GM10847 (cell line): ENCODE measurements around the gene GPSM3.

Experiments used
- POLR2A ChIP-seq: IDR thresholded peaks from 2 replicates; pipeline ENCODE4 v1.6.1; 2011; ENCODE audit not compliant: insufficient read length; ENCODE audit errors: extremely low read depth

The GPSM3 gene

DNA sequence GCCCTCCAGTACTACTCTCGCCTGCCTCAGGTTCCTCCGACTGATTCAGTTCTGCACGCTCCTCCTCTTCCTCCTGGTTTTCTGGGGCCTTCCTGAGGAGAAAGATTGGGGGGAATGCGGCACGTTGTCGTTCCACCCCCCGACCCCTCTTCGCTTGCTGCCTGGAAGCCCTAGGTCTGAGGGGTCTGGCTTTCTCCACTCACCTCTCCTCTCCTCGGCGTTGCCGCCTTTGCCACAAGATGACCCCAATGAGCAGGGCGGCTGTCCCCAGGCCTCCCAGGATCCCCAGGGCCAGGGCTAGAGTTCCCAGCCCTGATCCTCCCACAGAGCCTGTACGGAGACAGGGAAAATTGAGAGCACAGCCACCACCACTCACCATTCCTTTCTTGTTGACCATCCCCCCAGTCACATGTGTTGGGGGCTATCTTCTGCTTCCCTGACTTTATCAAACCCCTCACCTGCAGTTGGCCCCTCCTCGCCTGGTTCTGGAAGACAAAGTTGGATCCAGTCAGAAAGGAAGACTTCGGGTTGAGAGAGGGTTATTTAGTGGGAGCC, 11.2 kb downstream of the GPSM3 start:
- no peak for TF ChIP-seq POLR2A

DNA sequence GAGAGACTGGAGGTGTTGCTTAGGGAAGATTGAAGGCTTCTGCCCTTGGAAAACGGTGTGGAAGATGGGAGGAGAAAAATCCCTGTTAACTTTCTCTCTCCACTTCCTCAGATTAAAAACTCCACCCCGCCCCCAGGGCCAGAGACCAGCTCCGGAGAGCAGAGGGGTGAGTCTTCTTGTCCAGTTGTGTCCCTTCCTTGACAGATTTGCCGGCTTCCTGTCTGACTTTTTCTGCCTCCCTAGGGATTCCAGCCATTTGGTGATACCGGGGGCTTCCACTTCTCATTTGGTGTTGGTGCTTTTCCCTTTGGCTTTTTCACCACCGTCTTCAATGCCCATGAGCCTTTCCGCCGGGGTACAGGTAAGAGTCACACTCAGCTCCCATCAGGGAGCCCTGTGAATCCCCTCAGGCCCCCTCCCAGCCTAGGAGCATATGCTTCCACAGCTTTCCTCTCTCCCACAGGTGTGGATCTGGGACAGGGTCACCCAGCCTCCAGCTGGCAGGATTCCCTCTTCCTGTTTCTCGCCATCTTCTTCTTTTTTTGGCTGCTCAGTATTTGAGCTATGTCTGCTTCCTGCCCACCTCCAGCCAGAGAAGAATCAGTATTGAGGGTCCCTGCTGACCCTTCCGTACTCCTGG, 12.6 kb downstream of the GPSM3 start:
- no peak for TF ChIP-seq POLR2A

DNA sequence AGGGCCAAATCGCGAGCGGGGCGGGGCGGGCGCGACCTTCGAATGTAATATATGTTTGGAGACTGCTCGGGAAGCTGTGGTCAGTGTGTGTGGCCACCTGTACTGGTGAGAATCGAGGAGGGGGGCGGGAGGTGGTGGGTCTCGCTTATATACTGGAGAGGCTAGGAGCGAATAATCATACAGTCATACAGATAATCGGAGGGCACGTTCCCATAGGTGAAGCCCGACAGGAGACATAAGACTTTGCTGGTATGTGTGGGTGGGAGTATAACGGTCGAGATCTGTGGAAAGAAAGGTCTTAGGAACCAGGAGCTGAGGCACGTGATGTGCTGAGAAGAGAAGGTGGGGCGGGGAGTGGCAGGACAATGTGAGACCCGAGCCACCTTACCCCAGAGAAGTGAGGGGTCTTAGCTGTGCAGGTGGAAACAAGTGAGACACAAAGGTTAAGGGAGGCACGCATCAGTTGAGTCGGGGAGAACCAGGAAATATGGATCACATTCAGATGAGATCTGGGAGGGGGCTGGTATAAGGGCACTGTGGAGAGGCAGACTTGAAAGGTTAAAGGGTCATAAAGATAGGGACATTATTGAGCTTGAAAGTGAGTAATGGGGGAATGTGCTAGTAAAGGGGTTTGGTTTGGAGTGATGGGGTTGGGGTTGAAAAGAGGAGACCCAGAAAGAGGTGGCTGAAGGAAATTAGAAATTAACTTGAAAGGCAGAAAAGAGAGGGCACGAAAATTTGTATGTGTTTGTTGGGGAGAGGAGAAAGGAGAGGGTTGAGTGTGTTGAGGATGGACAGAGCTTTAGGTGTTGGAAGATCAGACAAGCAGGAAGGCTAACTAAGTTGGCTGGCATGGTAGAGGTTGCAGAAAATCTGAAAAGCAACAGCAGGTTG, 13.6 kb downstream of the GPSM3 start:
- no peak for TF ChIP-seq POLR2A

DNA sequence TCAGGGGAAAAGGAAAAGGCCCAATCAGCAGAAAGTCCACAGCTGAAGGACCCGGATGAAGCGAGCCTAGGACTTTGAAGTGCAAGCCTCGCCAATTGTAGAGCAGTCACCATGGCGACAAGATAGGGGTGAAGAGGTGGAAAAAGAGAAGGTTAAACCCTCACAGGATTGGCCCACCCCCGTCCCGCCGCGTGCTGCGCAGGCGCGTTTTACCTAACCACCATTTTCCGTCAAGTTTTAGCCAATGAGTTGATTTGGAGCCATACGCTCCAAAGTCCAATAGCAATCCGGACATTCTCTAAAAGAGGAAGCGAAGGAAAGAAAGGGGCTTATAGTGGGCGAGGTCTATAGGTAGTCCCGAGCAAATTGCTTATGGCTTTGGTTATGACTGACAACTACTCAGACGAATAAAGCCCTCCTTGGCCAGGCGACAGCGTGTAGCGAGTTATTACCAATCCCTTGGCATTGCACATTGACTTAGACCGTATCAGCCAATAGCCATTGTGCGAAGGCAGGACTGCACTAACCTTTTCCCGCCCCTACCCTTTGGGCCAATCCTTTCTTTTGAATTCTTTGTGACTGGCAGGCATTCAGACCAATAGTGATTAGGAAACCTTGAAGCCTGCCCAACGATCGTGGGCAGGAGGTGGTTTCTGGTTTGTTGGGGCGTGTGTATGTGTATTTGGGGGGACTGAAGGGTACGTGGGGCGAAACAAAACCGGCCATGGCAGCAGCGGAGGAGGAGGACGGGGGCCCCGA, 14.5 kb downstream of the GPSM3 start, which contains the start of gene RNF5:
Gene RNF5, plus strand, starts transcription at position 618 of the 759 bp plus-strand sequence. Its CDS starts 107 bp downstream, at position 725.
- TF ChIP-seq POLR2A = peak; percentile 1

DNA sequence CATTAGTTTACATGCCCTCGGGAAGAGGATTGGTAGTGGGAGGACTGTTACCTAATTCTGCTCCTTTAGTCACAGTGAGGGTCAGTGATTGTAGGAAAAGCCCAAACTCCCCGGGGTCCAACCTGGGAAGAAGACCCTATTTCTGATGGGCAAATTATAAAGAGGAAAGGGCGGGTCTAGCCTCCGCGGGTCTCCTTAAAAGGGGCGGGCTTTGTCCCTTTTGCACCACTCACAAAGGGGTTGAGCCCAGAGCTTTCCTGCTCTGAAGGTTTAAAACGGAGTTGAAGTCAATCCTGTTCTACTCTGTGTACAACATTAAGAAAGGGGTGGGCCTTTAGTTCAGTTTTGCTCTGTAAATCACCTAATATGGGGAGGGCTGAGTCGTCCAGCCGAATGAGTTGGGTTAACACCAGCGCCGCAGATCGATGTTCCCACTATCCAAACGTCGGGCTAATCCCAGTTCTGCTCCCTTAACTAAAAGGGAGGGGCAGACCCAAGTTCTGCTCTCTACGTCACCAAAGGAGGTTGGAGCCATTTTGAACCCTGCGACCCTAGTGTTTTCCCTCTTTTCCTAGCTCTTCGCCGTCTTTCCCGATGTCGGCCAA, 15.2 kb downstream of the GPSM3 start:
- peak; percentile 1 for TF ChIP-seq POLR2A

DNA sequence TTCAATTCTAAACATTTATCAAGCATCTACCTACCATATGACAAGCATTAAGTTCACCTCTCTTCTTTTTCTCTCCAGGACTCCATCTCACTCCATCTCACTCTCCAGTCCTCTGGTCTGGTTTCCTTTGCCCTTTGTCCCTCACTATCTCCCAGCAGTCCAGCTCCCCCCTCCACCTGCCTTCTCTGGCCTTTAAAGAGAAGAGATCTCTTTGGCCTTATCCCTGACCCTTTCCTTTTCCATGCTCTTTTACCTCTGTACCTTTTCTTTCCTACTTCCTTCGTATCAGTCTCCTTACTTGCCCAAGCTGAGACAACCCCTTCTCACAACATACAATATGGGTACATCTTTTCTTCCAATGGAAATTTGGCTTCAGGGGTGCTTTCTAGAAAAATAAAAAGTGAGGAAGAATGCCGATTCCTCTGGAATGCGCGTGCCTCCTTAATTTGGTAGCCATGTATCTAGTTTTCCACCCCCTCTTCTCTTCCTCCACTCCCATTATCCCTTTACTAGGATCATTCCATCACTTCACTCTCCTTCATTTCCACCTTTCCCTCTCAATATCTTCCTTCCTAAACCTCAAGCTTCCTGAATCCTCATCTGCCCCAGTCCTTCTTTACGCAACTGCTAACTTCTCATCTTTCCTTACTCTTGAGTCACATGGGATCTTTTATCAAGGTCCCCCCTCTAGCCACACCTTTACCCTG, 15.8 kb downstream of the GPSM3 start:
- TF ChIP-seq POLR2A = no peak

DNA sequence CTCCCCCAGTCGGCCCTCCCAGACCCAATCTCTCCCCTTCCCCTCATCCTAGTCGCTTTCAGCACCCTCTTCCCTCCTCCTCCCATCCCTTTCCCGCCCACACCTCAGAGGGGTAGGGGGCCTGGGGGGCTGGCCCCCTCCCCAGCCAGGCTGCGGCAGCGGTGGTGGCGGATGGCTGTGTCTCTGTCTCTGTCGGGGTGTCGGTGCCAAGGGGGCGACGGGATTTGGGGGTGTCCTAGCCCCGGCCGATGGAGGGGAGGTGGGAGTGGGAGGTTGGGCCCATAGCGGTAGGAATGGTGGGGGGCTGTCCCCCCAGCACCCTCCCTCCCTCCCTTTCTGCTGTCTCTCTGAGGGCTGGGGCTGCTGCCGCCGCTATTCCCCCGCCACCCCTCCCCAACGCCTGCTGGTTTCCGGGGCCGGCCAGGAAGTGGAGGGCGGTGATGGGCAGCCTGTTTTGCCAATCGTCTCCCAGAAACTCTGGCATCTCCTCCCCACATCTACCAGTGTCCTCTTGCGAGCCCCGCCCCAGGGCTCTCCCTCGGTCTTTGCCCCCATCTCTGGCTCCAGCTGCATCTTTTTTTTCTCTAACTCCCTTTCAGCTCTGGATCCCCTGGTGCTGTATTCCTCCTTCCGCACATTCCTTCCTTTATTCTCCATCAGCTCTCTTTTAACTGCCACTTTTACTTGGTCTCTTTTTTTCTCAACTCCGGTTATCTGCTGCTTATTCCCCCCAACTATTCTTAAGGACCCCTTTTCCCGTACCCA, 16.6 kb downstream of the GPSM3 start, which contains the start of gene AGPAT1:
Gene AGPAT1, minus strand, starts transcription at position 374 of the 765 bp plus-strand sequence. CDS start 4,588 bp downstream, outside the sequence.
- peak; percentile 56 for TF ChIP-seq POLR2A

DNA sequence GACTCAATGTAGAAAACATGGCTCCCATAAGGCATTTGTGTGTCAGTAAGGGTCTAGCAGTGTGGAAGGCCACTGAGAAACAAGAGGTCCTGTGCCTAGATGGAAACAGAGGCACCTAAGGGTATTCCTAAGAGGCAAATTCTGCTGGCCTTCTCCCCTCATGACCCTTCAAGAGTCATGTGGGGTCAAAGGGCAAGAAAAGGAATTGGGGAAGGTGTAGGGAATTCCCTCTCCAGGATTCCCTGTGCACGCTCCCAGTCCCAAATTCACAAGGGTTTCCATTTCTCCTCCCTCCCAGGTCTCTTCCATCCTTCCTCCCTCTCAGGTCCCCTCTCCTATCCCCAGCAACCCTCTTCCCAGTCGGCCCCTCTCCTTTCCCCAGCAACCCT, 17.1 kb downstream of the GPSM3 start:
- no peak for TF ChIP-seq POLR2A

DNA sequence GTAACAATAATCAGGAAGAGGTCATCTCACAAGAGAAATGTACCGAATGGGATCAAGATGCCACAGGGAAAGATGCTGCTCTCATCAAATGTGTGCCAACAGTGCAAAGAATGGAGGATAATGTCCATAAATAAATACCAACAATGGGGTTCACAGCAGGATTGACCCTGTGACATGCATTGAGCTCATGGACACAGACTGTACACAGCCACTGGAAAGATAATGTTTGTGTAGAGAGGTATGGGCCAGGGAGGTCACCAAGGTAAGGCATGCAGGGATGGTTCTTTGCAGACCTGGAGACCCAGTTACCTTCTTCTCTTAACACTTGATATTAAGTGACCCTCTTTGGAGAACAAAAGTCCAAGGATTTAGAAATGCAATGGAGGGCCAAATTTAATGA, 18.0 kb downstream of the GPSM3 start:
- no peak for TF ChIP-seq POLR2A

DNA sequence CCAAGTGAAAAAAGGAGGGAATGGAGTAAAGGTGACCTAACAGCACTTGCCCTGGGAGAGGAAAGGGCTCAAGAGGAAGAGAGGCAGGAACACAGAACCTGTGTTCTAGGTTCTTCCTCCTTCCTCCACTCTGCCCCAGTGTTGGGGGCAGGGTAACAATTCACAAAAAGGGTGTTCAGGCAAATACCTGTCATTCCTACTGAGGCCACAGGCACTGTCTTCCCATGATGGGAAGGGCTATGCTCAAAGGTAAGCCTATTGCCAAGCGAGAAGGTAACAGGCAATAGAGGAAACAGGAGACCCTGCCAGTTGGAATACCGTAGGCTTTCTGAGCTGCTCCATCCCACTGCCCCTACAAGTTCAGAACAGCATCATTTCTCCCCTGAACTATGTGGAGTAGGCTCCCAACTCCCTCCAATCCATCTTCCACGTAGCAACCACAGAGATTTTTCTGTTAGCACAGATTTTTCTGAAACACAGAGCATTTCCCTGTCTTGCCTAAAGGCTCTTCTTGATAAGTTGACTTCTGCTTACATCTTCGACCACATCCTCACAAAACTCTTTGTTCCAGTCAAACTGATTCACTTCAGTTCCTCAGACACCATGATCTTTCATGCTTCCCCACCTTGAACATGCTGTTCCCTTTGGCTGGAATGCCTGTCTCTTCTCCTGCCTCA, 19.3 kb downstream of the GPSM3 start:
- no peak for TF ChIP-seq POLR2A

DNA sequence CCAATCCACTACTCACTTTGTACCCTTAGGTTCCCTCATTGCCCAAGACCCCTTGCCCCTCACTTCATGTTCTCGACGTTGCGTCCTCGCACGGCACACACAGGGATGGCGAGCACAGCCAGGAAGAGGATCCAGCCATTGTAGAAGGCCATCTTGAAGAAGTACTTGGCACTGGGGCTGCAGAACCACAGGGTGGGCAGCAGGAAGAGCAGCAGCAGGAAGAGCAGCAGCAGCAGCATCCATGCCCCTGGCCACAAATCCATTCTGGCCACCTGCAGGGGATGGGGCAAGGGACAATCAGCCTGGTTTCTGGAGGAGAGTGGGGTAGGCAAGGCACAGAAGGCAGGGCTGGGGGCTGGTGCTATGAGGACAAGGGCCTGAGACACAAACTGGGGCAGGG, 21.2 kb downstream of the GPSM3 start:
- no peak for TF ChIP-seq POLR2A

DNA sequence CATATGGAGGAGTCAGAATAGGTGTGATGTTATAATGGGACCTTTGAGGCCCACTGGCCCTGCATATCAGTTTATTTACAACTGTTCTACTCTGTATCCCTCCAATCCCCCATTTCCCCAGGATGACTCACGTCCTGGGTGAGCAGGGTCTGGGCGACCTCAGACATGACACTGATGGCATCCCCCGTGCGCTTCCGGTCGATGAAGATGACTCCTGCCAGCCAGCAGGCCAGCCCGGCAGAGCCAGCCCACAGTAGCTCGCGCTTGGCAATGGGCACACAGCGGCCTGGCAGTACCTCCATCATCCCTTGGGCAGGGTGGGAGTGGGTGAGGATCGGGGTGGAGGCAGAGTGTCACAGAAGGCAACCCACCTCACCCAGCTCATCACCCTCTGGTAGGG, 22.1 kb downstream of the GPSM3 start:
- TF ChIP-seq POLR2A = no peak
